GM15510 (cell line): ENCODE results near the gene AKR1A1.

Experiments
- POLR2A ChIP-seq: IDR thresholded peaks from 3 replicates; pipeline ENCODE4 v1.6.1; 2011; ENCODE audit warnings: borderline replicate concordance; ENCODE audit not compliant: insufficient read length; ENCODE audit errors: extremely low read depth

The AKR1A1 gene

DNA sequence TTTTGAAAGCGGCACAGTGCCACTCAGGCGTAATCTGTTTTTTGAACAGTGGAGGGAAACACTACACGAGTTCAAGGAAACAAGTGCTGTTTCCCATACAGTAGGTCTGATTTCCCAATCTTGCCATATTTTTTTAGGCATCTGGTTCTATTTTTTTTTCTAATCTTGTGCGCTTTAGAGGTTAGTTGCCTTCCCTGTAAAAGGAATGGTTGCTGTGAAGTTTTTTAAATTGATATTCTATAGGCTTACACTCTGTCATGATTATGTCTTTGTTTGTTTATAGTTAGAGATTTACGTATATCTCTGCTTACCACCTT is 34.4 kb downstream of the AKR1A1 start:
- TF ChIP-seq POLR2A, result no peak

- TF ChIP-seq POLR2A, result no peak
Measured at GRCh38 chr1:45585496-45586075, 35.0 kb downstream of the AKR1A1 start.

DNA sequence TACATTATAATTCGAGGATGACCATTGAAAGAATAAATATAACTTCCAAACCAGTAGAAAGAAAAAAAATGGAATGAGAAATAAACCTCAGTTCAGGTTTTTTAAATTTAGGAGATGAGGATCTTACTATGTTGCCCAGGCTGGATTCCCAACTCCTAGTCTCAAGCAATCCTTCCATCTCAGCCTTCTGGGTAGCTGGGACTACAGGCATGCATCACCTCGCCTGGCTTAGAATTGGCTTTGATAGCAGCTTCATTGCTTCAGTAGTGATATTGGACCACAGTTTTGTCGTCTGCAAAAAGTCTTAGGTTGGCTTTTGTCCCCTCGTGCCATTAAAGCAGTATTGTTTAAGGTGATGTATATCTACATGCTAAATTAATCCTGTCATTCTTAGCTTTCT is 36.1 kb downstream of the AKR1A1 start:
- no peak for TF ChIP-seq POLR2A

- TF ChIP-seq POLR2A, result no peak
Measured at GRCh38 chr1:45589861-45590260, 39.2 kb downstream of the AKR1A1 start.

GRCh38 chr1:45594412-45594811 is 43.8 kb downstream of the AKR1A1 start:
- no peak for TF ChIP-seq POLR2A

- no peak for TF ChIP-seq POLR2A
Measured at GRCh38 chr1:45604239-45604638, 53.6 kb downstream of the AKR1A1 start.

DNA sequence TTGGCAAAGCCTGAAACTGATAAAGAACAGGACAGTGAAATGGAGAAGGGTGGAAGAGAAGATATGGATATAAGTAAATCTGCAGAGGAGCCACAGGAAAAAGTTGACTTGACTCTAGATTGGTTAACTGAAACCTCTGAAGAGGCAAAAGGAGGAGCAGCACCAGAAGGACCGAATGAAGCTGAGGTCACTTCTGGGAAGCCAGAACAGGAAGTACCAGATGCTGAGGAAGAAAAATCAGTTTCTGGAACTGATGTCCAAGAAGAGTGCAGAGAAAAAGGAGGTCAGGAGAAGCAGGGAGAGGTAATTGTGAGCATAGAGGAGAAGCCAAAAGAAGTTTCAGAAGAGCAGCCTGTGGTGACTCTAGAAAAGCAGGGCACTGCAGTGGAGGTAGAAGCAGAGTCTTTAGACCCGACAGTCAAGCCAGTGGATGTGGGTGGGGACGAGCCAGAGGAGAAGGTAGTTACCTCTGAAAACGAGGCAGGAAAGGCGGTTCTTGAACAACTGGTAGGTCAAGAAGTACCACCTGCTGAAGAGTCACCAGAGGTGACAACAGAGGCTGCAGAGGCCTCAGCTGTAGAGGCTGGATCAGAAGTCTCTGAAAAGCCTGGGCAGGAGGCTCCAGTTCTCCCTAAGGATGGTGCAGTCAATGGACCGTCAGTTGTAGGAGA is 56.9 kb downstream of the AKR1A1 start:
- no peak for TF ChIP-seq POLR2A

- TF ChIP-seq POLR2A, result no peak
Measured at GRCh38 chr1:45608175-45609156, 57.8 kb downstream of the AKR1A1 start.

DNA sequence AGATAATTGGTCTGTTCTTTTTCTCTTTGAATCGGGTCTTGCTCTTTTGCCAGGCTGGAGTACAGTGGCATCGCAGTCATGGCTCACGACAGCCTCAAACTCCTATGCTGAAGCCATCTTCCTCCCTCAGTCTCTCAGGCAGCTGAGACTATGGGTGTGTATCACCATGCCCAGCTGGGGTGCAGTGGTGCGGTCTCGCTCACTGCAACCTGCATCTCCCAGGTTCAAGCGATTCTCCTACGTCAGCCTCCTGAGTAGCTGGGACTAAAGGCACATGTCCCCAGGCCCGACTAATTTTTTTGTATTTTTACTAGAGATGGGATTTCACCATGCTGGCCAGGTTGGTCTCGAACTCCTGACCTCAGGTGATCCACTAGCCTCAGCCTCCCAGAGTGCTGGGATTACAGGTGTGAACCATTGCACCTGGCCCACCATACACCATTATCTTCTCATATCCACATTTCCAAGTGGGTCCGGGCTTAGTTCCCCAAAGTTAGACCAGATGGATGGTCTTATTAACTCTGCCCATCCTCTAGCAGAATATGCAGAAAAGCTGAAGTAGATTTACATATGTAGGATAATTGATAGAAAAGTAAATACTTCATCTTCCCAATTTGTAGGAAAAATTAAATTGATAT is 60.1 kb downstream of the AKR1A1 start:
- TF ChIP-seq POLR2A, result no peak

DNA sequence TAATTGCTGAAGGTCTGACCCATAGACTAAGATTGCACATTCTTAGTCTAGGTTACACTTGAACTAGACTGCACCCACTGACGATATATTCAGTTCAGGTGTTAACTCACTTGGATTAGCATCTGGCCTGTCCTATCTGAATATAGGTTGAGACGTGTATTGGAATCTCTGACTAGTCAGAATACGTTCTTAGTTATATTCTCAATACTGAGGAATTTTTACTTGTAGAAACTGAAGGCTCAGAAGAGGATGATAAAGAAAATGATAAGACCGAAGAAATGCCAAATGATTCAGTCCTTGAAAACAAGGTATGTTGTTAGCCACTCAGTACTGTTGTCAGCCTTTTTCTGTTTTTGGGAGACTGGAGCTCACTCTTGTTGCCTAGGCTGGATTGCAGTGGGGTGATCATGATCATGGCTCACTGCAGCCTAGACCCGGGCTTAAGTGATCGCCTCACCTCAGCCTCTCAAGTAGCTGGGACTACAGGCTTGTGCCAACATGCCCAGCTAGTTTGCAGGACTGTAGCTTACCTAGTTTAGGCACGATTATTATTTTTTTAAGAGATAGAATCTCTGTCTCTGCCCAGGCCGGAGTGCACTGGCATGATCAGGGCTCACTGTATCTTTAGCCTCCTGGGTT is 62.4 kb downstream of the AKR1A1 start:
- TF ChIP-seq POLR2A, result no peak

DNA sequence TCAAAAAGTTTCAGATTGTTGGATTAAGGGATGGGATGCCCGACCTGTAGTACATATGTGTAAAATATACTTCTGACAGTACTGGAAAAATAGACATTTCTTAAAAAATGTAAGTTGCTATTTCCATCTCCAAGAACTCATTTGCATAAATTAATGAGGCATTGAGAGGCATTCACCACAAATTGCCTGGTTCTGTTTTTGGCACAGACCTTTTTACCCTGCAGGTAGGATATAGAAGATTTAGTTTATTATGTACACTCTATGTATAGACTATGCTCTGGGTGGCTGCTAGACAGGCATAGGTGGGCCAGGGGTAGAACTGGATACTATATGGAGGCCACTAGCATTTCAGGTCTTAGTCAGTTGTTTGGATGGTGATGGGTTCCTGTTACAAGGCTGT is 65.3 kb downstream of the AKR1A1 start:
- TF ChIP-seq POLR2A, result no peak

DNA sequence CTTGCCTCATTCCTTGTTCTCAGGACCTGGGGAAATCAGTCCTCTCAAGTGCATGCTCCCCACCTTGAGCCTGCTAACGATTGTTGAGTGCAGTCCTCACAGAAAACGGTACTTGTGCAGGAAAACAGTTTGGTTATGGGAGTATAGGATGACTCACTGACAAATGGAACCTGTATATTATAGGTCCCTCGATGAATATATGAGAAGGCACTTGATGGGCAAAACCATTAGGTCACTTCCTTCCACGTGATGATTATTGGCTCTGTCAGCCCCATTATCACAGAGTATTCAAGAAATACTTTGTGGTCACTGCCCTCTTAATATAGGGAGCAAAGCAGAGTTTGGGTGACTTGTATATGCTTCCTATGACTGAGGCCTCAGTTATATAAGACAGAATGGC is 67.0 kb downstream of the AKR1A1 start:
- no peak for TF ChIP-seq POLR2A

DNA sequence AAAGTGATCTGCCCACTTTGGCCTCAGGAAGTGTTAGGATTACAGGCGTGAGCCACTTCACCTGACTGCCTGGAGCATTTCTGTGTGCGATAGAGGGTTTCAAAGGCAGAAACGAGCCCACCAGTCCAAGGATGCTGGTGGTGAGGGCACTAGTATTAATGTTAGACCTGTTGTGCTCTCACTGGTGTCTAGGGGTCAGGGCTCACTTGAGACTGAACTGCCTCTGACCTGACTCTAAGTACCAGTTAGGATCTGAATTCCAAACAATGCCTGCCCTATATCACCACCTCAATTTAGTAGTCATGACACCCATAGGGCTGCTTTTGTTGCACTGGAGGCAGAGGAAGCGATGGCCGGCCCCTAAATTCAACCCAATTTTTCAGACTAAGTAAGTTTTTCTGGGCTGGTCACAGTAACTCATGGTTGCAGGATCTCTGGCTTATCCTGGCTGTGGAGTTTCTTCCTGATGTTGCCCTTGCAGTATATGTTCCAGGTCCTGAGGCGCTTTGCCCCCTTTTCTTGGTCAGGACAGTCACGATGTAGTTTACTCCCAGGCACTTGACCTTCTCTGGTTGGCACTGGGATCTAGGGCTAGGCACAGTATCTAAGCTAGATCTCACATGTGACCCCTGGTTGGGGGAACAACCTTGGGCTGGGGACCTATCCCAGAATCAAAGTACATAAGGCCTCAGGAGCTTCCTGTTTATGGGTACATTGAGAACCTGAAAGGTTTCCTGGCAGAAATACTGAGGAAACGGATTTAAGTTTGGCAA is 68.7 kb downstream of the AKR1A1 start:
- TF ChIP-seq POLR2A, result no peak
